Activated CD8-positive, alpha-beta T cell treated with anti-CD3 and anti-CD28 coated beads for 36 hours (primary cell): ENCODE measurements around the gene ANKS1B. TPM values are rescaled to one million over a fixed set of nuclear protein-coding genes. Genes with fewer than 3 reads are reported as not detected.

ENCODE experiments used
- ATAC-seq: fragments of 200-7000 bp; cut with Tn5 transposase; one replicate; pipeline ENCODE4 v1.10.0; 2021; ENCODE audit warnings: mild to moderate bottlenecking, moderate library complexity
- CTCF ChIA-PET: fragments of 350-600 bp; sonication (Branson Sonifier 250); formaldehyde crosslinking; loops from one replicate; lab custom pipeline; 2021; ENCODE audit warnings: antibody characterized with exemption; lab: Charles Lee
- POLR2A ChIA-PET: fragments of 350-600 bp; sonication (Branson Sonifier 250); formaldehyde crosslinking; loops from one replicate; lab custom pipeline; 2021; ENCODE audit warnings: antibody characterized with exemption; lab: Charles Lee
- DNase-seq: peaks from one replicate; pipeline ENCODE4 v3.0.0-alpha.2; 2020
- H3K27ac Mint-ChIP-seq: one replicate; pipeline ENCODE4 v1.8.0; 2021; ENCODE audit warnings: mild to moderate bottlenecking, mixed read lengths
- H3K27me3 Mint-ChIP-seq: one replicate; pipeline ENCODE4 v1.8.0; 2021; ENCODE audit warnings: mixed read lengths
- H3K36me3 Mint-ChIP-seq: one replicate; pipeline ENCODE4 v1.8.0; 2021; ENCODE audit warnings: low read depth, mixed read lengths
- H3K4me1 Mint-ChIP-seq: one replicate; pipeline ENCODE4 v1.8.0; 2021; ENCODE audit warnings: low read depth, mixed read lengths
- H3K4me3 Mint-ChIP-seq: one replicate; pipeline ENCODE4 v1.8.0; 2021; ENCODE audit warnings: mild to moderate bottlenecking, moderate library complexity, mixed read lengths
- H3K9me3 Mint-ChIP-seq: one replicate; pipeline ENCODE4 v1.8.0; 2021; ENCODE audit warnings: mixed read lengths
- CTCF ChIP-seq: fragments of 200-600 bp; IDR thresholded peaks from one replicate; pipeline ENCODE4 v1.8.0; 2022; ENCODE audit warnings: antibody characterized with exemption, mild to moderate bottlenecking
- intact Hi-C: fragments of 100-400 bp; cut with micrococcal nuclease; formaldehyde crosslinking; loops from one replicate; pipeline ENCODE4 v1.10.0; 2022
- total RNA-seq, 2 experiments: library from RNA; stranded (reverse); gene quantifications; one replicate each; pipeline ENCODE4 v1.2.3, GENCODE V29; 2021

ANKS1B gene
- total RNA-seq, 2 experiments from 2014 or later: 0.54 TPM; not detected in 1

GRCh38 chr12:99765469-99766114, 219.1 kb downstream of the ANKS1B start:
- intact Hi-C loops: no loop called here
- no peaks in the 10 kb centered on the region for H3K27me3 Mint-ChIP-seq
- ChIA-PET POLR2A (no interaction called here), CTCF (no interaction called here)
- no peak for DNase-seq
- no peak overlapping the region for H3K27ac Mint-ChIP-seq
- H3K36me3 Mint-ChIP-seq: no peaks in the 10 kb centered on the region
- H3K4me3 Mint-ChIP-seq: no peak overlapping the region
- no peaks in the 10 kb centered on the region for H3K4me1 Mint-ChIP-seq
- no peaks in the 10 kb centered on the region for H3K9me3 Mint-ChIP-seq
- no peak for ATAC-seq
- TF ChIP-seq CTCF: no peak

DNA sequence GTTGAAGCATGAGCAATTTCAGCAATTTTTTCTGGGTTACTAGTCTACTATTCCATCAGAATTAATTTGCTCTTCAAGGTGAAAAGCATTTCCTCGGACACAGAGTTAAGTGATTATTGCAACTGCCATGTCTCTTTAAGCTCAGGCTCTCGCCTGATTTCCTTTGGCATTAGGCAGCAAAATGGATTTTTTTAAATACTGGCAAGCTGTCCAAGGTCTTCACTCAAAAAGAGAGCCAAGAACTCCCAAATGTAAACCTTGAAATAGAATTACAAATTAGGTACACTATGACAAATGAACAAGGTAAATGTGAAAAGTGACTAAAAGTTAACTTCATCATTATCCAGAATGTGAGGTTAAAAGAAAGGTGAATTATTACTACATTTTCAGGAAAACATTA, 225.3 kb downstream of the ANKS1B start:
- no peak for TF ChIP-seq CTCF
- H3K36me3 Mint-ChIP-seq: no peaks in the 10 kb centered on the region
- ATAC-seq: no peak
- POLR2A ChIA-PET: no interaction called here
- intact Hi-C loops: no loop called here
- no peak for DNase-seq
- no peak overlapping the region for H3K4me3 Mint-ChIP-seq
- no peak overlapping the region for H3K27ac Mint-ChIP-seq
- H3K4me1 Mint-ChIP-seq: no peaks in the 10 kb centered on the region
- CTCF ChIA-PET: no interaction called here
- H3K27me3 Mint-ChIP-seq: no peaks in the 10 kb centered on the region
- H3K9me3 Mint-ChIP-seq: peaks cover 2% of the 10 kb centered on the region

GRCh38 chr12:99758997-99759396, 225.7 kb downstream of the ANKS1B start:
- TF ChIP-seq CTCF: no peak
- Mint-ChIP-seq H3K4me1 (no peaks in the 10 kb centered on the region), H3K36me3 (no peaks in the 10 kb centered on the region), H3K9me3 (peaks cover 6% of the 10 kb centered on the region), H3K27me3 (no peaks in the 10 kb centered on the region), H3K4me3 (no peak overlapping the region), H3K27ac (no peak overlapping the region)
- DNase-seq: no peak
- ChIA-PET CTCF (no interaction called here), POLR2A (no interaction called here)
- no peak for ATAC-seq
- intact Hi-C loops: no loop called here

DNA sequence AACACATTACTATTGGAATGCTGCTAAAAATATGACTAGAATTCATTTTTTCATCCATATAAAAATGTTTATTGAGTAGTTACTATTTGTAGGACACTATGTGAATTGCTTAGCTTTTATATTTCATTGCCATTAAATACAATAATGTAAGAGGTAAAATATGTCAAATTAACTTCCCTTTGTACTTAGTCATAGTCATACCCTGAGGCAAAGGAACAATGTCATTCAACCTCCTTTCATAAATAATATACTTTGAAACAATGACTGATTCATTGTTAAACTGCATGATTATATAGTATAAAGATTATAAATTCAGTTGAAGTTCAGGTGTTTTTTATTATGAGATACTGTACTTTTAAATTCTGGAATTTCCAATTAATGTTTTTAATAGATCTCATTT, 232.0 kb downstream of the ANKS1B start:
- no peak for TF ChIP-seq CTCF
- Mint-ChIP-seq H3K27ac (no peak overlapping the region), H3K4me3 (no peak overlapping the region), H3K27me3 (no peaks in the 10 kb centered on the region), H3K36me3 (no peaks in the 10 kb centered on the region), H3K4me1 (no peaks in the 10 kb centered on the region), H3K9me3 (peaks cover 11% of the 10 kb centered on the region)
- ChIA-PET POLR2A (no interaction called here), CTCF (interaction anchor here (1.0 kb wide), 1 partner anchor 15 kb away, joined by 3 read pairs; no protein-coding TSS in a partner anchor)
- intact Hi-C loops: no loop called here
- no peak for ATAC-seq
- no peak for DNase-seq

GRCh38 chr12:99746538-99746937, 238.2 kb downstream of the ANKS1B start:
- DNase-seq: no peak
- H3K27me3 Mint-ChIP-seq: no peaks in the 10 kb centered on the region
- CTCF ChIA-PET: no interaction called here
- TF ChIP-seq CTCF: no peak
- H3K4me3 Mint-ChIP-seq: no peak overlapping the region
- no peak for ATAC-seq
- POLR2A ChIA-PET: no interaction called here
- no peak overlapping the region for H3K27ac Mint-ChIP-seq
- intact Hi-C loops: no loop called here
- H3K4me1 Mint-ChIP-seq: no peaks in the 10 kb centered on the region
- H3K9me3 Mint-ChIP-seq: no peaks in the 10 kb centered on the region
- H3K36me3 Mint-ChIP-seq: no peaks in the 10 kb centered on the region
